ENCODE measurements around the gene DCTN3. TPM values are rescaled to one million over a fixed set of nuclear protein-coding genes. Genes with fewer than 3 reads are reported as not detected.

DCTN3 gene
- total and polyA plus RNA-seq, 2 of the 4 experiments (the other 2 are of a cell fraction): 122 to 183 TPM

DNA sequence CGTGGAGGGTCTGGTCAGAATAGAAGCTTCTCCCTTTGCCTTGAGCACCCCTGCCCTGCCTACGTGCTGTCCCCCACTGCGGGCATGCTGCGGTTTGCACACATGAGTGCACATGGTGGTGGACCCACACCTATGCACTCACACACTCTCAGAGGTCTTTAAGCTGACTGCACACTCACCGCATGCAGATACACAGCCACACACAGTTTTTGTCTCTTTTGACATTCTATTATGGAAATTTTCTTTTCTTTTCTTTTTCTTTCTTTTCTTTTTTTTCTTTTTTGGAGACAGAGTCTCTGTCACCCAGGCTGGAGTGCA is 9.2 kb upstream of the DCTN3 start:
- H2AK5ac ChIP-seq (ENCODE audit: low read depth, low read length): no peak overlapping the region
- no peak overlapping the region for H4K91ac ChIP-seq (ENCODE audit: insufficient read depth, low read depth, low read length)
- H3K9me1 ChIP-seq (ENCODE audit: insufficient read depth, low read length): 0 out of 2 replicates have a peak, but pooled peaks cover 4% of the 10 kb centered on the region
- peak overlapping the region; percentile 81 for H3K4me2 ChIP-seq (ENCODE audit: low read depth, low read length)
- H2AFZ ChIP-seq (replicated peaks; ENCODE audit: low read length, poor library complexity): peak overlapping the region; percentile 77
- H2BK15ac ChIP-seq (ENCODE audit: low read depth, low read length): no peak overlapping the region
- no peaks in the 10 kb centered on the region for H3K36me3 ChIP-seq (ENCODE audit: control insufficient read depth, insufficient read depth, low read length)
- ATAC-seq (ENCODE audit: low read depth) (no peak), DNase-seq (no peak)
- no CpG with 5 or more reads among the region's 5 CpGs for WGBS, 2 experiments (ENCODE audit: extremely low coverage in 2 of 2, insufficient read length in 1 of 2)
- no peak overlapping the region for H3K27ac ChIP-seq (ENCODE audit: insufficient read depth, low read length)
- H3K23ac ChIP-seq (ENCODE audit: low read depth, low read length): peak overlapping the region; percentile 71
- no peaks in the 10 kb centered on the region for H3K9me3 ChIP-seq (ENCODE audit: control insufficient read depth, insufficient read depth, low read length)
- H3K4me3 ChIP-seq (ENCODE audit: insufficient read depth, low read depth, low read length): no peak overlapping the region
- BruUV-seq (replicated peaks): no TSS peak
- H3K9ac ChIP-seq (ENCODE audit: low read depth, low read length): no peak overlapping the region
- peaks cover 0 to 3% of the 10 kb centered on the region in 2 experiments; a peak in 1 of 4 replicates for H3K79me1 ChIP-seq (ENCODE audit: low read depth in 1 of 2, low read length in 2 of 2)
- no peak overlapping the region for H3K4ac ChIP-seq (ENCODE audit: low read depth, low read length)
- 0 out of 2 replicates have a peak, but pooled peaks cover 2% of the 10 kb centered on the region for H3K4me1 ChIP-seq (ENCODE audit: control insufficient read depth, insufficient read depth, low read length)
- peaks cover 65% of the 10 kb centered on the region for H3K27me3 ChIP-seq (ENCODE audit: control insufficient read depth, insufficient read depth, low read length)
- no peak overlapping the region for H2AK9ac ChIP-seq (replicated peaks; ENCODE audit: low read depth, low read length, poor library complexity)
- H4K8ac ChIP-seq (ENCODE audit: low read depth in 2 of 2, low read length in 2 of 2): no peak overlapping the region
- POLR2A ChIA-PET (ENCODE audit: unreplicated experiment): no interaction called here
- in situ Hi-C loops (cut with MboI; ENCODE audit: low sequenced_read_pairs) (no loop called here), intact Hi-C loops (cut with micrococcal nuclease) (no loop called here), dilution Hi-C loops (cut with HindIII; ENCODE audit: low sequenced_read_pairs, unreplicated experiment) (no loop called here)
- H2BK120ac ChIP-seq (ENCODE audit: low read depth, low read length): no peak overlapping the region
- H3K18ac ChIP-seq (ENCODE audit: low read depth, low read length): no peak overlapping the region
- no peak overlapping the region for H3K14ac ChIP-seq (replicated peaks; ENCODE audit: low read depth, low read length)
- CTCF ChIA-PET: no interaction called here
- no peak overlapping the region for H2BK20ac ChIP-seq (ENCODE audit: low read depth, low read length)
- H4K20me1 ChIP-seq (ENCODE audit: insufficient read depth, low read length): peaks cover 9% of the 10 kb centered on the region; the same call in 1 of the 2 replicates
- no peak for TF ChIP-seq BHLHE40 (IDR thresholded peaks at IDR 0.05; ENCODE audit: low read depth, low read length)
- no peak for TF ChIP-seq CEBPB (IDR thresholded peaks at IDR 0.05; ENCODE audit: low read depth, low read length)
- TF ChIP-seq, protein P1, sequence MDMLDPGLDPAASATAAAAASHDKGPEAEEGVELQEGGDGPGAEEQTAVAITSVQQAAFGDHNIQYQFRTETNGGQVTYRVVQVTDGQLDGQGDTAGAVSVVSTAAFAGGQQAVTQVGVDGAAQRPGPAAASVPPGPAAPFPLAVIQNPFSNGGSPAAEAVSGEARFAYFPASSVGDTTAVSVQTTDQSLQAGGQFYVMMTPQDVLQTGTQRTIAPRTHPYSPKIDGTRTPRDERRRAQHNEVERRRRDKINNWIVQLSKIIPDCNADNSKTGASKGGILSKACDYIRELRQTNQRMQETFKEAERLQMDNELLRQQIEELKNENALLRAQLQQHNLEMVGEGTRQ (IDR thresholded peaks at IDR 0.05; ENCODE audit: low read depth, low read length): no peak
- TF ChIP-seq RFX5 (IDR thresholded peaks at IDR 0.05; ENCODE audit: low read depth, low read length): no peak
- no peak for TF ChIP-seq MAFK (IDR thresholded peaks at IDR 0.05; ENCODE audit: low read depth, low read length)
- no peak for TF ChIP-seq MAZ (IDR thresholded peaks at IDR 0.05; ENCODE audit: borderline replicate concordance, low read depth, low read length)
- TF ChIP-seq, protein P2, sequence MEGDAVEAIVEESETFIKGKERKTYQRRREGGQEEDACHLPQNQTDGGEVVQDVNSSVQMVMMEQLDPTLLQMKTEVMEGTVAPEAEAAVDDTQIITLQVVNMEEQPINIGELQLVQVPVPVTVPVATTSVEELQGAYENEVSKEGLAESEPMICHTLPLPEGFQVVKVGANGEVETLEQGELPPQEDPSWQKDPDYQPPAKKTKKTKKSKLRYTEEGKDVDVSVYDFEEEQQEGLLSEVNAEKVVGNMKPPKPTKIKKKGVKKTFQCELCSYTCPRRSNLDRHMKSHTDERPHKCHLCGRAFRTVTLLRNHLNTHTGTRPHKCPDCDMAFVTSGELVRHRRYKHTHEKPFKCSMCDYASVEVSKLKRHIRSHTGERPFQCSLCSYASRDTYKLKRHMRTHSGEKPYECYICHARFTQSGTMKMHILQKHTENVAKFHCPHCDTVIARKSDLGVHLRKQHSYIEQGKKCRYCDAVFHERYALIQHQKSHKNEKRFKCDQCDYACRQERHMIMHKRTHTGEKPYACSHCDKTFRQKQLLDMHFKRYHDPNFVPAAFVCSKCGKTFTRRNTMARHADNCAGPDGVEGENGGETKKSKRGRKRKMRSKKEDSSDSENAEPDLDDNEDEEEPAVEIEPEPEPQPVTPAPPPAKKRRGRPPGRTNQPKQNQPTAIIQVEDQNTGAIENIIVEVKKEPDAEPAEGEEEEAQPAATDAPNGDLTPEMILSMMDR (conservative IDR thresholded peaks at IDR 0.05; ENCODE audit: low read depth, low read length): no peak
- TF ChIP-seq CHD1 (IDR thresholded peaks at IDR 0.05; ENCODE audit: low read depth, low read length): no peak
- TF ChIP-seq RAD21 (IDR thresholded peaks at IDR 0.05; ENCODE audit: low read length): no peak
- TF ChIP-seq POLR2A (IDR thresholded peaks at IDR 0.05; ENCODE audit: low read depth, low read length): no peak
- TF ChIP-seq, protein P3, sequence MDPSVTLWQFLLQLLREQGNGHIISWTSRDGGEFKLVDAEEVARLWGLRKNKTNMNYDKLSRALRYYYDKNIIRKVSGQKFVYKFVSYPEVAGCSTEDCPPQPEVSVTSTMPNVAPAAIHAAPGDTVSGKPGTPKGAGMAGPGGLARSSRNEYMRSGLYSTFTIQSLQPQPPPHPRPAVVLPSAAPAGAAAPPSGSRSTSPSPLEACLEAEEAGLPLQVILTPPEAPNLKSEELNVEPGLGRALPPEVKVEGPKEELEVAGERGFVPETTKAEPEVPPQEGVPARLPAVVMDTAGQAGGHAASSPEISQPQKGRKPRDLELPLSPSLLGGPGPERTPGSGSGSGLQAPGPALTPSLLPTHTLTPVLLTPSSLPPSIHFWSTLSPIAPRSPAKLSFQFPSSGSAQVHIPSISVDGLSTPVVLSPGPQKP (IDR thresholded peaks at IDR 0.05; ENCODE audit: borderline replicate concordance, low read depth, low read length): no peak
- TF ChIP-seq RCOR1 (IDR thresholded peaks at IDR 0.05; ENCODE audit: insufficient replicate concordance, low read length): no peak
- no peak for TF ChIP-seq NFE2L2 (IDR thresholded peaks at IDR 0.05; ENCODE audit: low read depth, low read length)
- TF ChIP-seq FOS (IDR thresholded peaks at IDR 0.05; ENCODE audit: low read depth, low read length): no peak
- no peak for TF ChIP-seq MXI1 (IDR thresholded peaks at IDR 0.05; ENCODE audit: borderline replicate concordance, low read depth, low read length)
- TF ChIP-seq SMC3 (IDR thresholded peaks at IDR 0.05; ENCODE audit: low read depth, low read length): no peak
- no peak overlapping the region for H3K56ac ChIP-seq (ENCODE audit: extremely low read depth, insufficient read depth, low read length)
- no peak overlapping the region for H2BK5ac ChIP-seq (ENCODE audit: low read depth, low read length, poor library complexity, severe bottlenecking)
- no peak overlapping the region for H4K5ac ChIP-seq (ENCODE audit: low read depth, low read length)

Measured in IMR-90 (cell line).